Measurements from ENCODE around the gene GSTT2. TPM values are rescaled to one million over a fixed set of nuclear protein-coding genes. Genes with fewer than 3 reads are reported as not detected.
"Not testable (repeated sequence)": the region's sequence is repeated elsewhere in the genome, so short reads cannot be mapped to it uniquely, and the experiment has no call there.

Gene GSTT2
- total RNA-seq, 6 experiments from 2014 or later = 0.76 TPM; not detected in 5

DNA sequence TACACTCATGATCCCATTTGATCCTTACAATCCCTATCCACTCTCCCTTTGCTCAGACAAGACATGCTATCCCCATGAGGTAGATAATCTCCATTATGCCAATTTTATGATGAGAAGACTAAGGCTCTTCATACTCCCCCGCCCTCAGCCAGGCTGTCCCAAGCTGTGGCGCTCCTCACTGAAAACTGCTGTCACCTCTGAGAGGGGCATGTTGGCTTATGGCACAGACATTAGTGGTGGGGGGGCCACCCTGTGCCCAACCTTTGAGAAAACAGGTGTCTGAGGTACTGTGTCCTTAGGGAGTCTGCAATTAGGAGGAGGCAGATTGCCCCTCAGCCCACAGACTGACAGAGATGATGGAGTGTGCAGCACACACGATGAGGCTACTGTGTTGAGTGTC lies 10.9 kb upstream of the GSTT2 start:
- Histone ChIP-seq H3K36me3 (peaks cover 0 to 25% (median 7%) of the 10 kb centered on the region in 4 donors), H3K4me1 (peaks cover 0 to 8% (median 0%) of the 10 kb centered on the region in 4 donors), H3K4me3 (no peak overlapping the region), H3K9me3 (no peaks in the 10 kb centered on the region), H3K27me3 (no peaks in the 10 kb centered on the region), H3K27ac (peak overlapping the region in 1 of 3 donors; percentile 55)
- intact Hi-C loops (cut with DNase I) = no loop called here
- WGBS (ENCODE audit: insufficient coverage, low coverage, low lambda C conversion rate, missing lambda C conversion rate) = no CpG with 5 or more reads among the region's 3 CpGs
- DNase-seq (no peak), ATAC-seq (no peak)
- TF ChIP-seq CTCF (IDR thresholded peaks at IDR 0.05) (no peak), POLR2A (IDR thresholded peaks at IDR 0.05) (no peak)

- peak overlapping the region in 1 of 3 donors; percentile 55 for H3K27ac ChIP-seq
- intact Hi-C loops (cut with DNase I) = loop anchor here in 1 of 2 donors (10.0 kb wide), 1 partner anchor 55 kb away; no protein-coding TSS in a partner anchor
- no peak for TF ChIP-seq POLR2A (IDR thresholded peaks at IDR 0.05)
- TF ChIP-seq CTCF (IDR thresholded peaks at IDR 0.05) = no peak
- WGBS (ENCODE audit: insufficient coverage, low coverage, low lambda C conversion rate, missing lambda C conversion rate) = 78% methylated on average over 5 of the region's 5 CpGs
- no peak for DNase-seq
- H3K36me3 ChIP-seq = peaks cover 0 to 25% (median 7%) of the 10 kb centered on the region in 4 donors
- H3K27me3 ChIP-seq = no peaks in the 10 kb centered on the region
- H3K9me3 ChIP-seq = no peaks in the 10 kb centered on the region
- H3K4me3 ChIP-seq = no peak overlapping the region
- ATAC-seq = no peak
- H3K4me1 ChIP-seq = peaks cover 0 to 8% (median 0%) of the 10 kb centered on the region in 4 donors
Observed at GRCh38 chr22:23970201-23970641, 9.7 kb upstream of the GSTT2 start.

- ATAC-seq (no peak), DNase-seq (peak in 2 of 3 donors; percentile 27 to 72)
- intact Hi-C loops (cut with DNase I) = loop anchor here in 1 of 2 donors (10.0 kb wide), 1 partner anchor 56 kb away; no protein-coding TSS in a partner anchor
- WGBS (ENCODE audit: insufficient coverage, low coverage, low lambda C conversion rate, missing lambda C conversion rate) = 90% methylated on average over 2 of the region's 6 CpGs
- TF ChIP-seq CTCF (IDR thresholded peaks at IDR 0.05) (no peak), POLR2A (IDR thresholded peaks at IDR 0.05) (no peak)
- Histone ChIP-seq H3K27ac (peak overlapping the region in 1 of 3 donors; percentile 49), H3K4me1 (peaks cover 0 to 8% (median 0%) of the 10 kb centered on the region in 4 donors), H3K36me3 (peaks cover 0 to 25% (median 7%) of the 10 kb centered on the region in 4 donors), H3K27me3 (no peaks in the 10 kb centered on the region), H3K9me3 (no peaks in the 10 kb centered on the region), H3K4me3 (no peak overlapping the region)
Observed at GRCh38 chr22:23970816-23971486, 9.0 kb upstream of the GSTT2 start.

GRCh38 chr22:23971927-23972326 lies 8.0 kb upstream of the GSTT2 start:
- H3K27ac ChIP-seq = peak overlapping the region in 1 of 3 donors; percentile 49

DNA sequence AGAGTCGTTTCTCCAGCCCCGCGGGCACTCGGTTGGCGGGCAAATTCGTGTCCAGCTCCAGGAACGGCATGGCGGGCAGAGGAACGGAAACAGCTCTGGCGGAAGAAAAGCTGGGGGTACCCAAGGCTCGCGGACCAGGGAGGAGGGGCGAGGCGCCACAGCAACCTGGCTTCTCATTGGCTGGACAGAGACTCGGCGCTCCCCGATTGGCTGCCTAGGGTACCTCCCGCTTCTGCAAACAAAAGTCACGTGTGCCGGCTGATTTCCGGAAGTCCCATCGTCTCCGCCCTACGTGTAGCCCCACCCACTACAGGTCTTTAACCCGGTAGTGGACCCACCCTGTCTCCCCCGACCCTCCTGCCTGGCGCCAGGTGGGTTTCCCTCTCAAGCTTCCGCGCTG lies 5.6 kb upstream of the GSTT2 start, which contains the start of gene DDT:
DDT (minus strand) TSS at position 97 of the 400 bp plus-strand sequence; CDS start at position 70, 27 bp downstream.
- not testable (repeated sequence) for H3K27ac ChIP-seq, H3K4me1 ChIP-seq, DNase-seq, H3K4me3 ChIP-seq, H3K9me3 ChIP-seq, H3K27me3 ChIP-seq
- WGBS (ENCODE audit: insufficient coverage, low coverage, low lambda C conversion rate, missing lambda C conversion rate) = no CpG with 5 or more reads among the region's 29 CpGs
- ATAC-seq = peak; percentile 81 to 97 (median 89)
- intact Hi-C loops (cut with DNase I) = loop anchor here in 1 of 2 donors (10.0 kb wide), 1 partner anchor 60 kb away; no protein-coding TSS in a partner anchor
- peaks cover 0 to 22% (median 7%) of the 10 kb centered on the region in 4 donors for H3K36me3 ChIP-seq

More at GRCh38 chr22:23971927-23972326, 8.0 kb upstream of the GSTT2 start:
- intact Hi-C loops (cut with DNase I) = loop anchor here in 1 of 2 donors (10.0 kb wide), 1 partner anchor 57 kb away; no protein-coding TSS in a partner anchor
- H3K9me3 ChIP-seq, ATAC-seq, H3K4me3 ChIP-seq, H3K4me1 ChIP-seq, DNase-seq, H3K27me3 ChIP-seq: not testable (repeated sequence)
- H3K36me3 ChIP-seq = peaks cover 0 to 25% (median 7%) of the 10 kb centered on the region in 4 donors
- WGBS (ENCODE audit: insufficient coverage, low coverage, low lambda C conversion rate, missing lambda C conversion rate) = 100% methylated on average over 2 of the region's 3 CpGs

DNA sequence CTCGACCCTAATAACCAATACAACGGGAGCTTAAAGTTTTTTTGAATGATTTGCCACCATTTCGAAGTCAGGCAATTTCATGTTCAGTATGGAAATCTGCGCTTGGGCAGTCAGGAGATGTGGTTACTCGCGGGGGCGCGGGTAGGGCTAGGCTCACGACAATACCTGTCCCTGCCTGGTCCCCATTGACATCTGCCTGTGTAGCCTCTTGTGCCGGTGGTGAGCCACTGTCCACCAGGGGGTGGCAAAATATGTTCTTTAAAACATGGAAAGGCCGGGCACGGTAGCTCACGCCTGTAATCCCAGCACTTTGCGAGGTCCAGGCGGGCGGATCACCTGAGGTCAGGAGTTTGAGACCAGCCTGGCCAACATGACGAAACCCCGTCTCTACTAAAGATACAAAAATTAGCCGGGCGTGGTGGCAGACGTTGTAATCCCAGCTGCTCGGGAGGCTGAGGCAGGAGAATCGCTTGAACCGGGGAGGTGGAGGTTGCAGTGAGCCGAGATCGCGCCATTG lies 5.0 kb upstream of the GSTT2 start:
- not testable (repeated sequence) for H3K4me1 ChIP-seq, H3K9me3 ChIP-seq, H3K27me3 ChIP-seq, H3K4me3 ChIP-seq, H3K27ac ChIP-seq
- 15% methylated on average over 4 of the region's 27 CpGs for WGBS (ENCODE audit: insufficient coverage, low coverage, low lambda C conversion rate, missing lambda C conversion rate)
- intact Hi-C loops (cut with DNase I) = loop anchor here in 1 of 2 donors (10.0 kb wide), 1 partner anchor 60 kb away; no protein-coding TSS in a partner anchor
- peak in 1 of 3 donors; percentile 55 for DNase-seq
- peaks cover 0 to 20% (median 7%) of the 10 kb centered on the region in 4 donors for H3K36me3 ChIP-seq
- ATAC-seq = peak; percentile 21 to 69 (median 55)

- not testable (repeated sequence) for DNase-seq, H3K36me3 ChIP-seq, H3K27me3 ChIP-seq, H3K27ac ChIP-seq, H3K4me3 ChIP-seq, H3K9me3 ChIP-seq, ATAC-seq, H3K4me1 ChIP-seq
- no CpG with 5 or more reads among the region's 12 CpGs for WGBS (ENCODE audit: insufficient coverage, low coverage, low lambda C conversion rate, missing lambda C conversion rate)
- intact Hi-C loops (cut with DNase I) = loop anchor here in 1 of 2 donors (10.0 kb wide), 1 partner anchor 63 kb away; no protein-coding TSS in a partner anchor
Observed at GRCh38 chr22:23977304-23977703, 2.6 kb upstream of the GSTT2 start.

GRCh38 chr22:23980567-23980966 lies 633 bp downstream of the GSTT2 start:
- H3K27ac ChIP-seq; H3K4me1 ChIP-seq; ATAC-seq; DNase-seq; H3K36me3 ChIP-seq; H3K9me3 ChIP-seq; H3K4me3 ChIP-seq; intact Hi-C loops (cut with DNase I); H3K27me3 ChIP-seq: not testable (repeated sequence)
- no CpG with 5 or more reads among the region's 7 CpGs for WGBS (ENCODE audit: insufficient coverage, low coverage, low lambda C conversion rate, missing lambda C conversion rate)

All from right lobe of liver (tissue), 6 donors.